Subcutaneous adipose tissue (tissue), 4 donors: ENCODE data around the gene AIFM2. TPM values are rescaled to one million over a fixed set of nuclear protein-coding genes. Genes with fewer than 3 reads are reported as not detected.

Source experiments
- CTCF ChIP-seq: fragments of 450-650 bp; IDR thresholded peaks from one replicate; pipeline ENCODE4 v1.5.1; 2016; ENCODE audit warnings: low read depth, mild to moderate bottlenecking, control low read depth, antibody characterized with exemption, moderate library complexity
- total RNA-seq, 4 donors: library from RNA; depleted of rRNA; stranded (reverse); fragments of >200 nt; gene quantifications; one replicate each; pipeline ENCODE4 v1.1.0, GENCODE V29; 2016

AIFM2 gene
- total RNA-seq, 4 donors from 2014 or later: 46.2 to 97.2 (median 50.1) TPM

- TF ChIP-seq CTCF: no peak
Measured at GRCh38 chr10:70137927-70138883, 5.6 kb upstream of the AIFM2 start.

- no peak for TF ChIP-seq CTCF
Measured at GRCh38 chr10:70137135-70137534, 4.5 kb upstream of the AIFM2 start.

- TF ChIP-seq CTCF: no peak
Measured at GRCh38 chr10:70135684-70136083, 3.1 kb upstream of the AIFM2 start.

GRCh38 chr10:70135046-70135445 lies 2.4 kb upstream of the AIFM2 start:
- TF ChIP-seq CTCF: no peak

GRCh38 chr10:70131560-70131937 lies 1.1 kb downstream of the AIFM2 start:
- no peak for TF ChIP-seq CTCF

- no peak for TF ChIP-seq CTCF
Measured at GRCh38 chr10:70130878-70131559, 1.6 kb downstream of the AIFM2 start.

GRCh38 chr10:70126700-70127395 lies 5.8 kb downstream of the AIFM2 start:
- no peak for TF ChIP-seq CTCF
